Thoracic aorta (tissue), 2 donors: ENCODE data around the gene GPATCH3. TPM values are rescaled to one million over a fixed set of nuclear protein-coding genes. Genes with fewer than 3 reads are reported as not detected.

Source experiments
- ATAC-seq: fragments of 150-250 bp; one replicate; pipeline ENCODE4 v1.8.0; 2017; ENCODE audit warnings: low read depth; ENCODE audit not compliant: insufficient number of reproducible peaks, low FRiP score
- DNase-seq: peaks from one replicate; pipeline ENCODE4 v3.0.0-alpha.2; 2020; ENCODE audit warnings: low spot score
- H3K27ac ChIP-seq, 2 donors: fragments of 200-600 bp; sonication (generic); 1 replicate in 1 of 2; 2 replicates in 1 of 2; pipeline ENCODE4 v1.5.1; 2016; ENCODE audit warnings: mild to moderate bottlenecking in 2 of 2, moderate library complexity in 2 of 2
- H3K27me3 ChIP-seq: fragments of 200-600 bp; sonication (generic); replicated peaks from 2 replicates; pipeline ENCODE4 v1.6.0; 2016; ENCODE audit warnings: mild to moderate bottlenecking; ENCODE audit not compliant: insufficient read depth
- H3K36me3 ChIP-seq: fragments of 200-600 bp; sonication (generic); one replicate; pipeline ENCODE4 v1.5.1; 2016
- H3K4me1 ChIP-seq, 2 donors: fragments of 200-600 bp; sonication (generic); 1 replicate in 1 of 2; 2 replicates in 1 of 2; pipeline versions ENCODE4 v1.5.1 to v1.6.0; 2016; ENCODE audit warnings: low read depth in 2 of 2, mild to moderate bottlenecking in 1 of 2; ENCODE audit not compliant: control insufficient read depth in 1 of 2
- H3K4me3 ChIP-seq: fragments of 200-600 bp; sonication (generic); 2 replicates; pipeline ENCODE4 v1.5.1; 2016; ENCODE audit warnings: mild to moderate bottlenecking
- H3K9me3 ChIP-seq: fragments of 200-600 bp; sonication (generic); 2 replicates; pipeline ENCODE4 v1.5.1; 2016
- CTCF ChIP-seq: fragments of 200-600 bp; sonication (generic); IDR thresholded peaks from one replicate; pipeline ENCODE4 v1.5.1; 2019; ENCODE audit warnings: antibody characterized with exemption
- total RNA-seq, 2 donors: library from RNA; depleted of rRNA; stranded (reverse); fragments of >200 nt; gene quantifications; one replicate each; pipeline versions ENCODE4 v1.1.0 to v1.2.3, GENCODE V29; 2016

The GPATCH3 gene
- total RNA-seq, 2 donors from 2014 or later: 10.3 to 11.8 TPM

GRCh38 chr1:26858160-26858559 is 42.1 kb downstream of the GPATCH3 start:
- Histone ChIP-seq H3K36me3 (peaks cover 7% of the 10 kb centered on the region), H3K4me1 (no peaks in the 10 kb centered on the region), H3K27me3 (no peaks in the 10 kb centered on the region), H3K27ac (no peak overlapping the region), H3K9me3 (no peaks in the 10 kb centered on the region), H3K4me3 (no peak overlapping the region)
- ATAC-seq (no peak), DNase-seq (no peak)
- TF ChIP-seq CTCF: no peak

GRCh38 chr1:26857473-26858060 is 42.7 kb downstream of the GPATCH3 start:
- Histone ChIP-seq H3K27ac (no peak overlapping the region), H3K4me3 (no peak overlapping the region), H3K9me3 (no peaks in the 10 kb centered on the region), H3K27me3 (no peaks in the 10 kb centered on the region), H3K4me1 (no peaks in the 10 kb centered on the region), H3K36me3 (peaks cover 7% of the 10 kb centered on the region)
- ATAC-seq (no peak), DNase-seq (no peak)
- no peak for TF ChIP-seq CTCF

- Histone ChIP-seq H3K9me3 (no peaks in the 10 kb centered on the region), H3K4me3 (no peak overlapping the region), H3K36me3 (peaks cover 13% of the 10 kb centered on the region), H3K27me3 (no peaks in the 10 kb centered on the region), H3K4me1 (no peaks in the 10 kb centered on the region), H3K27ac (no peak overlapping the region)
- DNase-seq (no peak), ATAC-seq (no peak)
- TF ChIP-seq CTCF: no peak
Observed at GRCh38 chr1:26856604-26857469, 43.4 kb downstream of the GPATCH3 start.

DNA sequence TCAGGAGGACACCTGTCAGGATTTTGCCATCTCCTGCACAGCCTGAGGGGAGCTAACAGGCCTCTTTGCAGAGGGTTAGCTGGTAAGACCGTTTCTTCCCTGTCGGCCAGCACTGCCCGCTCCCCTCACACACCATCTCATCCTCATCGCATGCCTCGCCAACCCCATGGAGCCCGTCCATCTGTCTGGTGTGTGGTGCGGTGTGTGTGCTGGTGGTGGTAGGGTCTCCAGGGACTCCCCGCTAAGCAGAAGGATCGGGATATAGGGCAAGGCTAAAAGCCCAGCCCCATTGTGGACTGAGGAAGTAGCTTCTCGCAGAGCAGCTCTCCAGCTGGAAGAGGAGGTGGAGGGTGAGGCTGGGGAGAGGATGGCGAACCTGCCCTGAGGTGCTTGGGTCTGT is 44.1 kb downstream of the GPATCH3 start:
- no peaks in the 10 kb centered on the region for H3K9me3 ChIP-seq
- no peak overlapping the region for H3K27ac ChIP-seq
- H3K36me3 ChIP-seq: peaks cover 13% of the 10 kb centered on the region
- H3K27me3 ChIP-seq: no peaks in the 10 kb centered on the region
- H3K4me3 ChIP-seq: no peak overlapping the region
- ATAC-seq (no peak), DNase-seq (no peak)
- H3K4me1 ChIP-seq: no peaks in the 10 kb centered on the region
- no peak for TF ChIP-seq CTCF

DNA sequence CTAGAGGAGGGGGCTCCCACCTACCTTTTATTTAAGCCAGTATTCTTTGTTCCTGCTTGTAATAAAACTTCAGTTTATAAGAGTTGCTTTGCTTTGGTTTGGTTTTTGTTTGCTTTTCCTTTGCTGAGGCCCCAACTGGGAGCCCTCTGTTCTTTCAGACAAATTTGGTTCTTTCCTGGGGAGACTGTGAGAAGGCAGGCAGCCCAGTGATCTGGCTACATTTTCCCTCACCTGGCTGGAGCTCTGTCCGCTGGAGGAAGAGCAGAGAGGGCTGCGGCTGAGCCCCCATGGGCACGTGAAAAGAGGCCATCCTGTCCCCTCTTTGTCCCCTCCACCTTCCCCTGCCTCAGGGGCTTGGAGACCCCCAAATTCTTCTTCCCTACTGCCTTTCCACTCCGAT is 44.6 kb downstream of the GPATCH3 start:
- no peak for ATAC-seq
- Histone ChIP-seq H3K27me3 (no peaks in the 10 kb centered on the region), H3K4me3 (no peak overlapping the region), H3K4me1 (no peaks in the 10 kb centered on the region), H3K36me3 (peaks cover 17% of the 10 kb centered on the region), H3K27ac (no peak overlapping the region), H3K9me3 (no peaks in the 10 kb centered on the region)
- no peak for TF ChIP-seq CTCF
- no peak for DNase-seq
